Measurements from ENCODE around the gene ARHGAP22. TPM values are rescaled to one million over a fixed set of nuclear protein-coding genes. Genes with fewer than 3 reads are reported as not detected.

Gene ARHGAP22
- total RNA-seq, 4 donors from 2014 or later, result 7.7 to 16.5 (median 14.3) TPM

- Histone ChIP-seq H3K9me3 (no peaks in the 10 kb centered on the region), H3K27ac (no peak overlapping the region), H3K4me1 (no peaks in the 10 kb centered on the region), H3K27me3 (no peaks in the 10 kb centered on the region), H3K36me3 (no peaks in the 10 kb centered on the region), H3K4me3 (no peak overlapping the region)
- TF ChIP-seq EP300 (IDR thresholded peaks at IDR 0.05) (no peak), CTCF (IDR thresholded peaks at IDR 0.05) (no peak), POLR2A (IDR thresholded peaks at IDR 0.05) (no peak)
- no peak for DNase-seq (ENCODE audit: low spot score in 2 of 2)
- 83 to 85% methylated on average over 28 to 30 of the region's 30 CpGs for WGBS, 2 donors
These were observed 125.7 kb downstream of the ARHGAP22 start for GRCh38 chr10:48478980-48479811.

- no peaks in the 10 kb centered on the region for H3K36me3 ChIP-seq
- no peak overlapping the region for H3K27ac ChIP-seq
- no peaks in the 10 kb centered on the region for H3K4me1 ChIP-seq
- no peak for TF ChIP-seq EP300 (IDR thresholded peaks at IDR 0.05)
- no peak for TF ChIP-seq CTCF (IDR thresholded peaks at IDR 0.05)
- TF ChIP-seq POLR2A (IDR thresholded peaks at IDR 0.05), result no peak
- DNase-seq (ENCODE audit: low spot score in 2 of 2), result no peak
- 89 to 94% methylated on average over 5 of the region's 5 CpGs for WGBS, 2 donors
- H3K9me3 ChIP-seq, result peaks cover 0 to 1% (median 0%) of the 10 kb centered on the region in 4 donors
- H3K27me3 ChIP-seq, result no peaks in the 10 kb centered on the region
- no peak overlapping the region for H3K4me3 ChIP-seq
These were observed 126.4 kb downstream of the ARHGAP22 start for GRCh38 chr10:48478469-48478868.

GRCh38 chr10:48477616-48478015 lies 127.3 kb downstream of the ARHGAP22 start:
- Histone ChIP-seq H3K4me1 (no peaks in the 10 kb centered on the region), H3K27me3 (no peaks in the 10 kb centered on the region), H3K4me3 (no peak overlapping the region), H3K36me3 (no peaks in the 10 kb centered on the region), H3K9me3 (peaks cover 0 to 8% (median 0%) of the 10 kb centered on the region in 4 donors), H3K27ac (no peak overlapping the region)
- no peak for DNase-seq (ENCODE audit: low spot score in 2 of 2)
- TF ChIP-seq POLR2A (IDR thresholded peaks at IDR 0.05), result no peak
- no peak for TF ChIP-seq EP300 (IDR thresholded peaks at IDR 0.05)
- TF ChIP-seq CTCF (IDR thresholded peaks at IDR 0.05), result no peak
- 66 to 77% methylated on average over 4 of the region's 4 CpGs for WGBS, 2 donors

- Histone ChIP-seq H3K27me3 (no peaks in the 10 kb centered on the region), H3K36me3 (no peaks in the 10 kb centered on the region), H3K9me3 (peaks cover 0 to 8% (median 0%) of the 10 kb centered on the region in 4 donors), H3K4me3 (no peak overlapping the region), H3K4me1 (no peaks in the 10 kb centered on the region), H3K27ac (no peak overlapping the region)
- no peak for TF ChIP-seq POLR2A (IDR thresholded peaks at IDR 0.05)
- no peak for TF ChIP-seq EP300 (IDR thresholded peaks at IDR 0.05)
- no peak for TF ChIP-seq CTCF (IDR thresholded peaks at IDR 0.05)
- no peak for DNase-seq (ENCODE audit: low spot score in 2 of 2)
These were observed 127.7 kb downstream of the ARHGAP22 start for GRCh38 chr10:48477141-48477540.

- H3K36me3 ChIP-seq, result no peaks in the 10 kb centered on the region
These were observed 128.4 kb downstream of the ARHGAP22 start for GRCh38 chr10:48476279-48476982.

More at GRCh38 chr10:48476279-48476982, 128.4 kb downstream of the ARHGAP22 start:
- Histone ChIP-seq H3K9me3 (peaks cover 0 to 8% (median 0%) of the 10 kb centered on the region in 4 donors), H3K27me3 (no peaks in the 10 kb centered on the region), H3K4me3 (no peak overlapping the region), H3K27ac (no peak overlapping the region), H3K4me1 (no peaks in the 10 kb centered on the region)
- 70 to 71% methylated on average over 7 to 9 of the region's 9 CpGs for WGBS, 2 donors
- no peak for DNase-seq (ENCODE audit: low spot score in 2 of 2)
- no peak for TF ChIP-seq CTCF (IDR thresholded peaks at IDR 0.05)
- no peak for TF ChIP-seq EP300 (IDR thresholded peaks at IDR 0.05)
- no peak for TF ChIP-seq POLR2A (IDR thresholded peaks at IDR 0.05)

Measured in tibial nerve (tissue), 4 donors.